Suprapubic skin (tissue), 4 donors: Measurements from ENCODE around the gene JADE2.

Source experiments
- EP300 ChIP-seq: sonication (generic); formaldehyde crosslinking; IDR thresholded peaks from one replicate; pipeline ENCODE4 v1.6.1; 2017; ENCODE audit warnings: antibody characterized with exemption
- POLR2A ChIP-seq, 2 donors: fragments of 450-650 bp; IDR thresholded peaks; one replicate each; pipeline ENCODE4 v1.6.1; 2017; ENCODE audit warnings: antibody characterized with exemption in 2 of 2, mild to moderate bottlenecking in 2 of 2, moderate library complexity in 2 of 2
- POLR2AphosphoS5 ChIP-seq, 3 donors: sonication (generic); formaldehyde crosslinking; IDR thresholded peaks; one replicate each; pipeline ENCODE4 v1.6.1; 2017; ENCODE audit warnings: antibody characterized with exemption in 3 of 3
- TF ChIP-seq, protein P1 (sequence below), 2 donors: fragments of 200-600 bp in 1 of 2; fragments of 450-650 bp in 1 of 2; sonication (generic) in 1 of 2; IDR thresholded peaks; one replicate each; pipeline ENCODE4 v1.5.1; 2016 to 2019; ENCODE audit warnings: antibody characterized with exemption in 2 of 2, mild to moderate bottlenecking in 1 of 2, moderate library complexity in 1 of 2

DNA sequence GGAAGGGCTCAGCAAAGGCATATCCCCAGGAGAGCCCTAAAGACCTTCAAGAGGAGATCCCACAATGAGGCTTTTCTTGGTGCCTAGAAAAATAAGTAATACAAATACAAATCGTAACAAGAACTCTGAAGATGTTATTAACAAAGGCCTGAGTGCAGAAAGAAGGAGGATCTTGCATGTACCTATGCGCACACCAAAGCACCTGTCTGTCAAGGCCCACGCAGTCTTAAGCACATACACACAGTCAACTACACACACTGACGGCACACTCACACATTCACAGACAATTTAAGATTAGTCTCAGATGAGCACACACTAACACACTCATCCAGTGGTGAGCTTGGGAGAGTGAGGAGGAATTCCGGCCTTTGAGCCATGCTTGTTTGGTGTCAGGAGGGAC is 38.5 kb downstream of the JADE2 start:
- TF ChIP-seq POLR2A (IDR thresholded peaks at IDR 0.05) (no peak), POLR2AphosphoS5 (IDR thresholded peaks at IDR 0.05) (no peak), EP300 (no peak)
- TF ChIP-seq, protein P1, sequence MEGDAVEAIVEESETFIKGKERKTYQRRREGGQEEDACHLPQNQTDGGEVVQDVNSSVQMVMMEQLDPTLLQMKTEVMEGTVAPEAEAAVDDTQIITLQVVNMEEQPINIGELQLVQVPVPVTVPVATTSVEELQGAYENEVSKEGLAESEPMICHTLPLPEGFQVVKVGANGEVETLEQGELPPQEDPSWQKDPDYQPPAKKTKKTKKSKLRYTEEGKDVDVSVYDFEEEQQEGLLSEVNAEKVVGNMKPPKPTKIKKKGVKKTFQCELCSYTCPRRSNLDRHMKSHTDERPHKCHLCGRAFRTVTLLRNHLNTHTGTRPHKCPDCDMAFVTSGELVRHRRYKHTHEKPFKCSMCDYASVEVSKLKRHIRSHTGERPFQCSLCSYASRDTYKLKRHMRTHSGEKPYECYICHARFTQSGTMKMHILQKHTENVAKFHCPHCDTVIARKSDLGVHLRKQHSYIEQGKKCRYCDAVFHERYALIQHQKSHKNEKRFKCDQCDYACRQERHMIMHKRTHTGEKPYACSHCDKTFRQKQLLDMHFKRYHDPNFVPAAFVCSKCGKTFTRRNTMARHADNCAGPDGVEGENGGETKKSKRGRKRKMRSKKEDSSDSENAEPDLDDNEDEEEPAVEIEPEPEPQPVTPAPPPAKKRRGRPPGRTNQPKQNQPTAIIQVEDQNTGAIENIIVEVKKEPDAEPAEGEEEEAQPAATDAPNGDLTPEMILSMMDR (IDR thresholded peaks at IDR 0.05): no peak
